HepG2 (cell line): ENCODE measurements around the gene RBM28. TPM values are rescaled to one million over a fixed set of nuclear protein-coding genes. Genes with fewer than 3 reads are reported as not detected.

ENCODE experiments used
- ATAC-seq: fragments of 200-7000 bp; cut with Tn5 transposase; 3 replicates; pipeline ENCODE4 v1.9.1; 2020; ENCODE audit warnings: mild to moderate bottlenecking, moderate library complexity
- BruUV-seq: library from RNA; stranded (reverse); fragments of 400-500 nt; replicated peaks from 2 replicates; lab custom pipeline; 2021; lab: Mats Ljungman, UMichigan
- CTCF ChIA-PET: fragments of 300-600 bp; formaldehyde crosslinking; extraction: SDS; loops from one replicate; lab custom pipeline; 2021; ENCODE audit warnings: low total read pairs, inconsistent platforms, low intra/inter-chr PET ratio; lab: Yijun Ruan, JAX
- POLR2A ChIA-PET: fragments of 350-600 bp; sonication (Branson Sonifier 250); formaldehyde crosslinking; loops from one replicate; lab custom pipeline; 2020; ENCODE audit warnings: antibody characterized with exemption, inconsistent platforms; lab: Yijun Ruan, JAX
- DNase-seq: peaks from one replicate; pipeline ENCODE4 v3.0.0-alpha.2; 2015; ENCODE audit warnings: low spot score
- FAIRE-seq: peaks from 3 replicates; lab custom pipeline; 2011; peaks lifted over from hg19 to GRCh38; lab: Jason Lieb, UNC
- H2AFZ ChIP-seq: one replicate; pipeline ENCODE4 v1.6.1; 2011; ENCODE audit warnings: low read length, inconsistent platforms
- H3K27ac ChIP-seq: fragments of 300-600 bp; 3 replicates; pipeline ENCODE4 v1.8.0; 2011; ENCODE audit warnings: mixed run types, mild to moderate bottlenecking, mixed read lengths, low read length, inconsistent platforms; ENCODE audit not compliant: insufficient read depth; ENCODE audit errors: extremely low read length
- H3K27me3 ChIP-seq, 2 experiments: fragments of 200-600 bp in 1 of 2; 2 replicates in 1 of 2; 3 replicates in 1 of 2; pipeline versions ENCODE4 v1.6.0 to v1.8.0; 2011; ENCODE audit warnings: low read length in 2 of 2, mild to moderate bottlenecking in 2 of 2, moderate library complexity in 2 of 2, inconsistent platforms in 1 of 2; ENCODE audit not compliant: insufficient read depth in 2 of 2, control insufficient read depth in 1 of 2
- H3K36me3 ChIP-seq, 2 experiments: fragments of 200-600 bp in 1 of 2; replicated peaks in 1 of 2; 2 replicates in 1 of 2; 3 replicates in 1 of 2; pipeline versions ENCODE4 v1.5.1 to v1.8.0; 2011; ENCODE audit warnings: low read length in 2 of 2, inconsistent platforms in 1 of 2; ENCODE audit not compliant: insufficient read depth in 2 of 2, control insufficient read depth in 1 of 2
- H3K4me1 ChIP-seq: 2 replicates; pipeline ENCODE4 v1.5.1; 2012; ENCODE audit warnings: low read length, inconsistent platforms; ENCODE audit not compliant: insufficient read depth
- H3K4me2 ChIP-seq: 2 replicates; pipeline ENCODE4 v1.6.0; 2011; ENCODE audit warnings: low read depth, low read length, inconsistent platforms
- H3K4me3 ChIP-seq, 3 experiments: fragments of 200-600 bp in 1 of 3; sonication (generic), shearing (Covaris generic) in 1 of 3; replicated peaks in 1 of 3; 2 replicates each; pipeline ENCODE4 v1.5.1; 2011 to 2016; ENCODE audit warnings: low read length in 3 of 3, inconsistent platforms in 2 of 3, low read depth in 2 of 3, mild to moderate bottlenecking in 2 of 3, control low read depth in 1 of 3, mixed read lengths in 1 of 3; ENCODE audit not compliant: insufficient read depth in 1 of 3
- H3K79me2 ChIP-seq: one replicate; pipeline ENCODE4 v1.6.1; 2011; ENCODE audit warnings: low read length, inconsistent platforms; ENCODE audit not compliant: insufficient read depth
- H3K9ac ChIP-seq: 2 replicates; pipeline ENCODE4 v1.6.0; 2011; ENCODE audit warnings: mild to moderate bottlenecking, low read depth, low read length, inconsistent platforms; ENCODE audit not compliant: insufficient read depth
- H3K9me3 ChIP-seq: 2 replicates; pipeline ENCODE4 v1.5.1; 2012; ENCODE audit warnings: mild to moderate bottlenecking, low read length
- H4K20me1 ChIP-seq: 2 replicates; pipeline ENCODE4 v1.6.0; 2011; ENCODE audit warnings: inconsistent platforms, mild to moderate bottlenecking, low read length, moderate library complexity; ENCODE audit not compliant: insufficient read depth
- CEBPB ChIP-seq: IDR thresholded peaks from 2 replicates; pipeline ENCODE4 v1.6.1; 2011; ENCODE audit warnings: low read depth, low read length, improper control_type of control experiment, borderline replicate concordance
- SALL1 ChIP-seq: sonication (generic); formaldehyde crosslinking; IDR thresholded peaks from 2 replicates; pipeline ENCODE4 v1.8.0; 2022; ENCODE audit warnings: mild to moderate bottlenecking, missing genetic modification reagents
- SRSF4 ChIP-seq: fragments of 200-400 bp; formaldehyde crosslinking; IDR thresholded peaks from one replicate; pipeline ENCODE4 v1.6.1; 2018; ENCODE audit warnings: mild to moderate bottlenecking, low read depth, low read length, moderate library complexity; ENCODE audit not compliant: poor library complexity, severe bottlenecking
- SSRP1 ChIP-seq: IDR thresholded peaks from 2 replicates; pipeline ENCODE4 v1.6.1; 2016; ENCODE audit warnings: control low read depth
- TGIF2 ChIP-seq: IDR thresholded peaks from 2 replicates; pipeline ENCODE4 v1.6.1; 2016; ENCODE audit warnings: control low read depth, missing compliant biosample characterization
- ZMYM3 ChIP-seq: sonication (generic); formaldehyde crosslinking; IDR thresholded peaks from 2 replicates; pipeline ENCODE4 v1.5.1; 2020; ENCODE audit warnings: mild to moderate bottlenecking, missing genetic modification reagents
- ZNF24 ChIP-seq: fragments of 450-650 bp; IDR thresholded peaks from 2 replicates; pipeline ENCODE4 v1.6.1; 2017; ENCODE audit warnings: antibody characterized with exemption, mild to moderate bottlenecking
- WGBS: methylation state at CpG from one replicate; pipeline ENCODE4 v1.1.6; 2017; ENCODE audit warnings: low lambda C conversion rate; 5-methylcytosine and 5-hydroxymethylcytosine counted together
- in situ Hi-C: cut with HindIII; loops from 2 replicates; pipeline ENCODE4 v1.10.0; 2017; ENCODE audit warnings: low pct_unique_long_range_greater_than_20kb; ENCODE audit not compliant: extremely low pct_ligation_motif_present
- intact Hi-C: fragments of 100-400 bp; cut with micrococcal nuclease; formaldehyde crosslinking; loops from one replicate; pipeline ENCODE4 v1.10.0; 2022; ENCODE audit not compliant: unreplicated experiment
- polyA plus RNA-seq, 8 experiments: library from polyadenylated mRNA; depleted of rRNA in 3 of 8; stranded (reverse) in 7 of 8; unstranded in 1 of 8; fragments of >200 nt; fragmentation: Illumina TruSeq in 4 of 8; extraction: Trizol in 4 of 8; gene quantifications; 2 replicates each; pipeline versions ENCODE4 v1.2.1 to v1.2.3, GENCODE V29; 2011 to 2016; ENCODE audit warnings: low read depth in 4 of 8, missing spikeins in 1 of 8, mixed read lengths in 1 of 8; ENCODE audit not compliant: insufficient read depth in 1 of 8
- total RNA-seq, 5 experiments: library from RNA; depleted of rRNA; stranded (reverse); fragments of >200 nt; fragmentation: Illumina TruSeq; extraction: Trizol; gene quantifications; 2 replicates each; pipeline ENCODE4 v1.2.3, GENCODE V29; 2016; ENCODE audit warnings: low read depth in 1 of 5
- TF ChIP-seq, protein P1 (sequence below): sonication (generic); formaldehyde crosslinking; IDR thresholded peaks from 2 replicates; pipeline ENCODE4 v1.5.0; 2020; ENCODE audit warnings: missing genetic modification reagents
- TF ChIP-seq, protein P2 (sequence below): sonication (generic); formaldehyde crosslinking; conservative IDR thresholded peaks from 2 replicates; pipeline ENCODE4 v1.4.0; 2020; ENCODE audit warnings: missing genetic modification reagents
- TF ChIP-seq, protein P3 (sequence below): sonication (generic); formaldehyde crosslinking; IDR thresholded peaks from 2 replicates; pipeline ENCODE4 v1.8.0; 2022; ENCODE audit warnings: mild to moderate bottlenecking, missing genetic modification reagents, borderline replicate concordance
- TF ChIP-seq, protein P4 (sequence below): IDR thresholded peaks from 2 replicates; pipeline ENCODE4 v1.6.1; 2018; ENCODE audit warnings: missing genetic modification reagents, mild to moderate bottlenecking, missing compliant biosample characterization
- TF ChIP-seq, protein P5 (sequence below): sonication (generic); formaldehyde crosslinking; conservative IDR thresholded peaks from 2 replicates; pipeline ENCODE4 v1.4.0; 2020; ENCODE audit warnings: missing genetic modification reagents

RBM28 gene
- total and polyA plus RNA-seq, 2 of the 13 experiments (the other 11 are each of a cell fraction or from before 2014, with no cell fraction given), result 20.5 to 49.0 TPM

DNA sequence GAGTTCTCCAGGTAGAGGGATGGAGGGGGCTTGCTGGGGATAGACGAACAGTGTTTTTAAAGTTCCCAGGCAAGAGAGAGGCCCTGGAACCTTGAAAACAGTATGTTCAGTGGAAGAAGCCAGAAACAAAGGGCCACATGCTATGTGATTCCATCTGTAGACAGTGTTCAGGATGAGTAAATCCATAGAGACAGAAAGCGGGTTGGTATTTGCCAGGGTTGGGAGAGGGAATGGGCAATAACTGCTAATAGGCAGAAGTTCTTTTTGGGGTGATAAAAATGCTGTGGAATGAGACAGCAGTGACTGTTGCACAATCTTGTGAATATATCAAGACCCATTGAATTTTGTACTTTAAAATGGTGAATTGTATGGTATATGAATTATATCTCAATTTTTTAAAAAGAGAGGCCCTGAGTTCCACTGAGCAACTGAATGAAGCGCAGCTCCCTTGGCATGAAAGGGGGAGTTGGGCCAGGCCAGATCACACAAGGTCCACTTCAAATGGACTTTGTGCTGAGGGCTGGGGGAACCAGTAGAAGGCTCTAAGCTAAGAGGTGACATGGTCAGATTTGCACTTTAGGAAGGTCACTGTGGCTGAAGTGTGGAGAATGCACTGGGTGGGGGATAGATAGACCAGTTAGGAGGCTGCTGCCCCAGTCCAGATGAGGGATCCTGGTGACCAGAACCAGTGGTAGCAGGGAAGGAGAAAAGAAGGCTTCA is 68.7 kb downstream of the RBM28 start:
- no peaks in the 10 kb centered on the region for H3K36me3 ChIP-seq
- no peaks in the 10 kb centered on the region for H3K79me2 ChIP-seq
- H3K4me1 ChIP-seq, result peaks cover 25% of the 10 kb centered on the region
- H3K4me3 ChIP-seq, result no peak overlapping the region; a peak in 1 of 6 replicates
- peak; percentile 78 for FAIRE-seq
- peaks cover 4% of the 10 kb centered on the region; the same call in 1 of the 2 replicates for H3K9me3 ChIP-seq
- 5% methylated on average over 3 of the region's 3 CpGs for WGBS
- ChIA-PET POLR2A (interaction anchor here (1.0 kb wide), 1 partner anchor 69 kb away, joined by 4 read pairs; the partner anchor contains the start of gene RBM28), CTCF (no interaction called here)
- peak overlapping the region; percentile 59 for H3K4me2 ChIP-seq
- intact Hi-C loops, result no loop called here
- H3K27me3 ChIP-seq, result no peaks in the 10 kb centered on the region
- peak; percentile 91 for ATAC-seq
- peak overlapping the region; percentile 28 for H3K27ac ChIP-seq
- no TSS peak for BruUV-seq
- peak overlapping the region; percentile 12; the same call in 1 of the 2 replicates for H3K9ac ChIP-seq
- DNase-seq, result peak; percentile 57
- in situ Hi-C loops, result no loop called here
- no peaks in the 10 kb centered on the region for H4K20me1 ChIP-seq
- no peak overlapping the region for H2AFZ ChIP-seq
- TF ChIP-seq TGIF2 (CRISPR knock-in tag) (no peak), SRSF4 (no peak), ZMYM3 (peak; percentile 19; the same call in 1 of the 2 replicates), SSRP1 (CRISPR knock-in tag) (no peak), SALL1 (CRISPR knock-in tag) (peak; percentile 53), CEBPB (peak; percentile 46; the same call in 1 of the 2 replicates), ZNF24 (no peak)
- TF ChIP-seq, protein P1, sequence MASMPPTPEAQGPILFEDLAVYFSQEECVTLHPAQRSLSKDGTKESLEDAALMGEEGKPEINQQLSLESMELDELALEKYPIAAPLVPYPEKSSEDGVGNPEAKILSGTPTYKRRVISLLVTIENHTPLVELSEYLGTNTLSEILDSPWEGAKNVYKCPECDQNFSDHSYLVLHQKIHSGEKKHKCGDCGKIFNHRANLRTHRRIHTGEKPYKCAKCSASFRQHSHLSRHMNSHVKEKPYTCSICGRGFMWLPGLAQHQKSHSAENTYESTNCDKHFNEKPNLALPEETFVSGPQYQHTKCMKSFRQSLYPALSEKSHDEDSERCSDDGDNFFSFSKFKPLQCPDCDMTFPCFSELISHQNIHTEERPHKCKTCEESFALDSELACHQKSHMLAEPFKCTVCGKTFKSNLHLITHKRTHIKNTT (CRISPR knock-in tag), result no peak
- TF ChIP-seq, protein P2, sequence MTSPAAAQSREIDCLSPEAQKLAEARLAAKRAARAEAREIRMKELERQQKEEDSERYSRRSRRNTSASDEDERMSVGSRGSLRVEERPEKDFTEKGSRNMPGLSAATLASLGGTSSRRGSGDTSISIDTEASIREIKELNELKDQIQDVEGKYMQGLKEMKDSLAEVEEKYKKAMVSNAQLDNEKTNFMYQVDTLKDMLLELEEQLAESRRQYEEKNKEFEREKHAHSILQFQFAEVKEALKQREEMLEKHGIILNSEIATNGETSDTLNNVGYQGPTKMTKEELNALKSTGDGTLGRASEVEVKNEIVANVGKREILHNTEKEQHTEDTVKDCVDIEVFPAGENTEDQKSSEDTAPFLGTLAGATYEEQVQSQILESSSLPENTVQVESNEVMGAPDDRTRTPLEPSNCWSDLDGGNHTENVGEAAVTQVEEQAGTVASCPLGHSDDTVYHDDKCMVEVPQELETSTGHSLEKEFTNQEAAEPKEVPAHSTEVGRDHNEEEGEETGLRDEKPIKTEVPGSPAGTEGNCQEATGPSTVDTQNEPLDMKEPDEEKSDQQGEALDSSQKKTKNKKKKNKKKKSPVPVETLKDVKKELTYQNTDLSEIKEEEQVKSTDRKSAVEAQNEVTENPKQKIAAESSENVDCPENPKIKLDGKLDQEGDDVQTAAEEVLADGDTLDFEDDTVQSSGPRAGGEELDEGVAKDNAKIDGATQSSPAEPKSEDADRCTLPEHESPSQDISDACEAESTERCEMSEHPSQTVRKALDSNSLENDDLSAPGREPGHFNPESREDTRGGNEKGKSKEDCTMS (CRISPR knock-in tag), result no peak
- TF ChIP-seq, protein P3, sequence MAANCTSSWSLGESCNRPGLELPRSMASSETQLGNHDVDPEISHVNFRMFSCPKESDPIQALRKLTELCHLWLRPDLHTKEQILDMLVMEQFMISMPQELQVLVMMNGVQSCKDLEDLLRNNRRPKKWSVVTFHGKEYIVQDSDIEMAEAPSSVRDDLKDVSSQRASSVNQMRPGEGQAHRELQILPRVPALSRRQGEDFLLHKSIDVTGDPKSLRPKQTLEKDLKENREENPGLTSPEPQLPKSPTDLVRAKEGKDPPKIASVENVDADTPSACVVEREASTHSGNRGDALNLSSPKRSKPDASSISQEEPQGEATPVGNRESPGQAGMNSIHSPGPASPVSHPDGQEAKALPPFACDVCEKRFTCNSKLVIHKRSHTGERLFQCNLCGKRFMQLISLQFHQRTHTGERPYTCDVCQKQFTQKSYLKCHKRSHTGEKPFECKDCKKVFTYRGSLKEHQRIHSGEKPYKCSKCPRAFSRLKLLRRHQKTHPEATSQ (CRISPR knock-in tag), result no peak
- TF ChIP-seq, protein P4, sequence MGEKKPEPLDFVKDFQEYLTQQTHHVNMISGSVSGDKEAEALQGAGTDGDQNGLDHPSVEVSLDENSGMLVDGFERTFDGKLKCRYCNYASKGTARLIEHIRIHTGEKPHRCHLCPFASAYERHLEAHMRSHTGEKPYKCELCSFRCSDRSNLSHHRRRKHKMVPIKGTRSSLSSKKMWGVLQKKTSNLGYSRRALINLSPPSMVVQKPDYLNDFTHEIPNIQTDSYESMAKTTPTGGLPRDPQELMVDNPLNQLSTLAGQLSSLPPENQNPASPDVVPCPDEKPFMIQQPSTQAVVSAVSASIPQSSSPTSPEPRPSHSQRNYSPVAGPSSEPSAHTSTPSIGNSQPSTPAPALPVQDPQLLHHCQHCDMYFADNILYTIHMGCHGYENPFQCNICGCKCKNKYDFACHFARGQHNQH (CRISPR knock-in tag), result no peak; the same call in 1 of the 2 replicates
- TF ChIP-seq, protein P5, sequence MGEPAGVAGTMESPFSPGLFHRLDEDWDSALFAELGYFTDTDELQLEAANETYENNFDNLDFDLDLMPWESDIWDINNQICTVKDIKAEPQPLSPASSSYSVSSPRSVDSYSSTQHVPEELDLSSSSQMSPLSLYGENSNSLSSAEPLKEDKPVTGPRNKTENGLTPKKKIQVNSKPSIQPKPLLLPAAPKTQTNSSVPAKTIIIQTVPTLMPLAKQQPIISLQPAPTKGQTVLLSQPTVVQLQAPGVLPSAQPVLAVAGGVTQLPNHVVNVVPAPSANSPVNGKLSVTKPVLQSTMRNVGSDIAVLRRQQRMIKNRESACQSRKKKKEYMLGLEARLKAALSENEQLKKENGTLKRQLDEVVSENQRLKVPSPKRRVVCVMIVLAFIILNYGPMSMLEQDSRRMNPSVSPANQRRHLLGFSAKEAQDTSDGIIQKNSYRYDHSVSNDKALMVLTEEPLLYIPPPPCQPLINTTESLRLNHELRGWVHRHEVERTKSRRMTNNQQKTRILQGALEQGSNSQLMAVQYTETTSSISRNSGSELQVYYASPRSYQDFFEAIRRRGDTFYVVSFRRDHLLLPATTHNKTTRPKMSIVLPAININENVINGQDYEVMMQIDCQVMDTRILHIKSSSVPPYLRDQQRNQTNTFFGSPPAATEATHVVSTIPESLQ (CRISPR knock-in tag), result no peak
